ENCODE results near the gene POLE4.
A peak's percentile ranks its signal among the peaks of the same experiment; 100 is the strongest.

The POLE4 gene, protein sequence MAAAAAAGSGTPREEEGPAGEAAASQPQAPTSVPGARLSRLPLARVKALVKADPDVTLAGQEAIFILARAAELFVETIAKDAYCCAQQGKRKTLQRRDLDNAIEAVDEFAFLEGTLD

GRCh38 chr2:74958274-74959105 lies at the start of gene POLE4:
TSS of gene POLE4 (plus strand) at chr2:74958643. CDS start at chr2:74958680, 37 bp downstream.
- Mint-ChIP-seq H3K4me1 (peaks cover 18 to 57% of the 10 kb centered on the region in 2 donors), H3K36me3 (peaks cover 20 to 31% of the 10 kb centered on the region in 2 donors), H3K4me3 (peak within 1 kb of the TSS; percentile 82 to 85), H3K27ac (peak within 1 kb of the TSS; percentile 92), H3K27me3 (no peaks in the 10 kb centered on the region), H3K9me3 (peaks cover under 1 to 3% of the 10 kb centered on the region in 2 donors)
- DNase-seq (peak; percentile 91), ATAC-seq (replicated peaks) (peak; percentile 92 to 95)

GRCh38 chr2:74908748-74909444 lies 49.5 kb upstream of the POLE4 start:
- Mint-ChIP-seq H3K27ac (no peak overlapping the region), H3K4me3 (no peak overlapping the region), H3K27me3 (peaks cover 32 to 49% of the 10 kb centered on the region in 2 donors), H3K9me3 (no peaks in the 10 kb centered on the region), H3K36me3 (peaks cover 0 to 4% of the 10 kb centered on the region in 2 donors), H3K4me1 (peaks cover 0 to 9% of the 10 kb centered on the region in 2 donors)
- no peak for DNase-seq
- no peak for ATAC-seq (replicated peaks)

- Mint-ChIP-seq H3K9me3 (no peaks in the 10 kb centered on the region), H3K27ac (no peak overlapping the region), H3K27me3 (peaks cover 43 to 62% of the 10 kb centered on the region in 2 donors)
Observed at GRCh38 chr2:74910245-74910644, 48.2 kb upstream of the POLE4 start.

DNA sequence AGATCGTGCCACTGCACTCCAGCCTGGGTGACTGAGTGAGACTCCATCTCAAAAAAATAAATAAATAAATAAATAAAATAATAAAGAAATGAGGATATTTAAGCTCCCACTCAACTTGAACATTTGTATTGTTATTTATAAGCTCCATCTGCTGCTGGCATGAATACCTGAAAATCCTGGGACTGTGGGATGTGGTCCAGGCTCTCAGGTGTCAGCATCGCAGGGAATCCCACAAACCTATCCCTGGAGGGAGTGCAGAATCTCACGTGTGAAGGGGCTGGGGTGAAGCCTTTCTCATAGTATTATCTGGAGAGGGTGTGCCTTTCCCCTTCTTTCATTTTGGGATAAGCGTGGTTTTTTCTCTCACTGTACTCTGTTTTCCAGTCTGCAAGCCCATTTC lies 47.4 kb upstream of the POLE4 start:
- H3K27ac Mint-ChIP-seq = no peak overlapping the region
- H3K9me3 Mint-ChIP-seq = no peaks in the 10 kb centered on the region
- H3K4me1 Mint-ChIP-seq = peaks cover 0 to 9% of the 10 kb centered on the region in 2 donors
- peaks cover 44 to 62% of the 10 kb centered on the region in 2 donors for H3K27me3 Mint-ChIP-seq
- peaks cover 0 to 2% of the 10 kb centered on the region in 2 donors for H3K36me3 Mint-ChIP-seq
- ATAC-seq (replicated peaks) = no peak
- DNase-seq = no peak
- no peak overlapping the region for H3K4me3 Mint-ChIP-seq

More at GRCh38 chr2:74910245-74910644, 48.2 kb upstream of the POLE4 start:
- H3K4me1 Mint-ChIP-seq = peaks cover 0 to 9% of the 10 kb centered on the region in 2 donors
- peaks cover 0 to 4% of the 10 kb centered on the region in 2 donors for H3K36me3 Mint-ChIP-seq
- H3K4me3 Mint-ChIP-seq = no peak overlapping the region
- ATAC-seq (replicated peaks) (no peak), DNase-seq (no peak)

DNA sequence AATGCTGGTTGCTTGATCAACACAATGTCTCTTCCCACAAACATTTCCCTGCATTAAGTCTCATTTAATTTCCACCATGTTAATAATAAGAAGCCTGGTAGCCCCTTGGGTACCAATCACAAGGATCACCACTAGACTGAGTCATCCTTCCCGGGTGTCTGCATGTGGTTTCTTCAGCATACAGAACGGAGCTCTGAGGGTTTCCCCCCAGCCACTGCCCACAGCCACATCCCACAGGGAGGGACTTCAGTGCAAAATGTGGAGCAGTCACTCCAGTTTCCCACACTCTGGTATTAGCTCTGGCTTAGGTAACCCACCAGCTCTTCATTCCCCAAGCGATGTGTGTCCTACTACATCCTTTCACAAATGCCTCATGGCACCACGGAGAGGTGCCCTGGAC lies 42.7 kb upstream of the POLE4 start:
- no peak overlapping the region for H3K27ac Mint-ChIP-seq
- no peak for DNase-seq
- peak; percentile 58 to 78 for ATAC-seq (replicated peaks)
- no peaks in the 10 kb centered on the region for H3K36me3 Mint-ChIP-seq
- H3K4me1 Mint-ChIP-seq = peaks cover 1 to 8% of the 10 kb centered on the region in 2 donors
- peaks cover 39 to 51% of the 10 kb centered on the region in 2 donors for H3K27me3 Mint-ChIP-seq
- H3K9me3 Mint-ChIP-seq = no peaks in the 10 kb centered on the region
- no peak overlapping the region for H3K4me3 Mint-ChIP-seq

- ATAC-seq (replicated peaks) (no peak), DNase-seq (no peak)
- Mint-ChIP-seq H3K27ac (no peak overlapping the region), H3K36me3 (no peaks in the 10 kb centered on the region), H3K9me3 (no peaks in the 10 kb centered on the region), H3K4me1 (peaks cover 1 to 8% of the 10 kb centered on the region in 2 donors), H3K4me3 (no peak overlapping the region), H3K27me3 (peaks cover 39 to 53% of the 10 kb centered on the region in 2 donors)
Observed at GRCh38 chr2:74916394-74916793, 42.0 kb upstream of the POLE4 start.

DNA sequence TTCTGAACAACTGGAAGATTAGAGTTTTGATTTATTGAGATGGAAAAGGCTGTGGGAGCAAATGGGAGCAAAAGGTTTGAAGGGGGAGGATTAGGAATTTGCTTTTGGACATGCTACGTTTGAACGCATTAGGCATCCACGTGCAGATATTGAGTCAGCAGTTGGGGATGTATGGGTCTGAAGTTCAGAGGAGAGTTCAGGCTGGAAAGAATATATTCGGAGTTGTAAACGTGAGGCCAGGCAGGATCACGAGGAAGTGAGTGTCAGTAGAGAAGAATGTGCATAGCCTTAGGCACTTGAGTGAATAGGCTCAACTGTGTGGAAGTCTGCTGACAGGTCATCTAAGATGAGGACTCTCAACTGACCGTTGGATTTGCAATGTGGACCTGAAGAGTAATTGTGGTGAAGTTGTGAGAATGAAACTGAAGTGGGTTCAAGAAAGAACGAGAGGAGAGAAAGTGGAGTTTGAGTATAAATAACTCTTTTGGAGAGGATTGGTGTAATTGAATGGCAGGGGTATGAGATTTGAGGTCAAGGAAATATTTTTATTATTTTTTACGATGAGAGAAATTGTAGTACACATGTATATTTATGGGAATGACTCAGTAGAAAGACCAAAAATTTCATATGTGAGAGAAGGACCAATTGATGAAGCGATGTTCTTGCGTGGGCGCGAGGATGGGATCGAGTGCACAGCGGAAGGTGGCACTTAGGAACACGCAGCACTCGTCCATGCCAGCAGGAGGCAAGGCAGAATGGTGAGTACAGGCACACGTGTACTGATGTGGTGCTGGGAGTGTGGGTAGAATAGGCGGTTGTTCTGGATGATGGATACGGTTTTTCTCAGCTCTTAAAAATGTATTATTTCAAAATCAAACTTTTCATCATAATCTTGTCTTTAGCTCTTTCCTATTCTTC lies 40.5 kb upstream of the POLE4 start:
- DNase-seq (no peak), ATAC-seq (replicated peaks) (no peak)
- Mint-ChIP-seq H3K27ac (no peak overlapping the region), H3K36me3 (no peaks in the 10 kb centered on the region), H3K4me3 (no peak overlapping the region), H3K9me3 (no peaks in the 10 kb centered on the region), H3K27me3 (peaks cover 31 to 46% of the 10 kb centered on the region in 2 donors), H3K4me1 (peaks cover 1 to 8% of the 10 kb centered on the region in 2 donors)

- Mint-ChIP-seq H3K9me3 (no peaks in the 10 kb centered on the region), H3K27me3 (peaks cover 20 to 36% of the 10 kb centered on the region in 2 donors), H3K36me3 (no peaks in the 10 kb centered on the region), H3K27ac (no peak overlapping the region), H3K4me3 (peak overlapping the region; percentile 8 to 45), H3K4me1 (peaks cover 1 to 8% of the 10 kb centered on the region in 2 donors)
- peak; percentile 70 to 74 for ATAC-seq (replicated peaks)
- peak; percentile 49 for DNase-seq
Observed at GRCh38 chr2:74919827-74920226, 38.6 kb upstream of the POLE4 start.

DNA sequence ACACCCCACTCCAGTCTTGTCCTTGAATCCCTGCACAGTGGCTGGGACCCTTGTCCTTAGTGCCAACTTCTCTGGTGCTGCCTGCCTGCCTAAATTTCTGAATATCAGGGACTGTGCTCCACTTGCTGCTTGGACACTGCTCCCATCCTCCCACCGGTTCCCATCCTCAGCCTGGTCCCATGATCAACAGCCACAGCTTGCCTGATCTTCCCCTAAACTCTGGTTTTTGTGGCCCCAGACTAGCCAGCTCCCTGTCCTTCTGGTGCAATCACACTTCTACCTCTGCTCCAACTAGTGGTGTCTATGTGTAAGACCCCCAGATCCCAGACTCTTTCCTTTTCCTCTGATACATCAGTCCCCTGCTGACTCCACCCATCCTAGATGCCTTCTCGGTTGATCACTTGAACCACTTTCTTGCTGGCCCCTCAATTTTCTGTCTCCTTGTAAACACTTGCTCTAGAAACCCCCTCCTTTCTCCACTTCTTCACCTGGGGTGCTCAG lies 37.2 kb upstream of the POLE4 start:
- ATAC-seq (replicated peaks) = no peak
- no peak overlapping the region for H3K27ac Mint-ChIP-seq

DNA sequence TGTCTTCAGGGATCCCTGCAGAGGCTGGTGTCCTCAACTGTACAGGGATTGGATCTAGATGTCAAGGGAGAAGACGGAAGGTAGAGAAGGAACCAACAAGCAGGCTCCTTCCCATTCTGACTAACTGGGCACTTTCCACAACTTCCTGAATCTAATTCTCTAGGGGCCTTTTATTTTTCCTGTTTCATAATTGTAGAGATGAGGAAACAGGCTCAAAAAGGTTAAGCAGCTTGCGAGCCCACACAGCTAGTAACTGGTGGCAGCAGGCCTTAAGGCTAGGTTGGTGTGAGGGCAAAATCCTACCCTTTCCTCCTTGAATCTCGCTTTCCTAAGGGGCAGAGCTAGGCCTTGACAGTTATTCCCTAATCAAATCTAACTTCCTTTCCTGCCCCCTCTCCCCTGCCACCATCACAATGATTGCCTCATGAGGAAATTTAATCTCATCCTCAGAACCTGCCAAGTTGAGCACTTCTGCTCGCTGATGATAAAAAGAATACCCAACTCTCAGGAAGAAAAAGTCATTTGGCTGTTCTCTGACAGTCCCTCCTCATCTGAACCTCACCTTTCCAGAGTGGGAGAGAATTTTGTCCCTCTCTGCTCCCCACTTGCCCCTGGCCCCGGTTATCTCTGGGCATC lies 35.7 kb upstream of the POLE4 start:
- H3K4me1 Mint-ChIP-seq = peaks cover 1 to 8% of the 10 kb centered on the region in 2 donors
- peaks cover 6 to 17% of the 10 kb centered on the region in 2 donors for H3K27me3 Mint-ChIP-seq

More for the DNA sequence above, 37.2 kb upstream of the POLE4 start:
- peaks cover 15 to 27% of the 10 kb centered on the region in 2 donors for H3K27me3 Mint-ChIP-seq
- H3K9me3 Mint-ChIP-seq = no peaks in the 10 kb centered on the region
- peaks cover 1 to 8% of the 10 kb centered on the region in 2 donors for H3K4me1 Mint-ChIP-seq
- no peaks in the 10 kb centered on the region for H3K36me3 Mint-ChIP-seq
- no peak for DNase-seq
- H3K4me3 Mint-ChIP-seq = no peak overlapping the region

DNA sequence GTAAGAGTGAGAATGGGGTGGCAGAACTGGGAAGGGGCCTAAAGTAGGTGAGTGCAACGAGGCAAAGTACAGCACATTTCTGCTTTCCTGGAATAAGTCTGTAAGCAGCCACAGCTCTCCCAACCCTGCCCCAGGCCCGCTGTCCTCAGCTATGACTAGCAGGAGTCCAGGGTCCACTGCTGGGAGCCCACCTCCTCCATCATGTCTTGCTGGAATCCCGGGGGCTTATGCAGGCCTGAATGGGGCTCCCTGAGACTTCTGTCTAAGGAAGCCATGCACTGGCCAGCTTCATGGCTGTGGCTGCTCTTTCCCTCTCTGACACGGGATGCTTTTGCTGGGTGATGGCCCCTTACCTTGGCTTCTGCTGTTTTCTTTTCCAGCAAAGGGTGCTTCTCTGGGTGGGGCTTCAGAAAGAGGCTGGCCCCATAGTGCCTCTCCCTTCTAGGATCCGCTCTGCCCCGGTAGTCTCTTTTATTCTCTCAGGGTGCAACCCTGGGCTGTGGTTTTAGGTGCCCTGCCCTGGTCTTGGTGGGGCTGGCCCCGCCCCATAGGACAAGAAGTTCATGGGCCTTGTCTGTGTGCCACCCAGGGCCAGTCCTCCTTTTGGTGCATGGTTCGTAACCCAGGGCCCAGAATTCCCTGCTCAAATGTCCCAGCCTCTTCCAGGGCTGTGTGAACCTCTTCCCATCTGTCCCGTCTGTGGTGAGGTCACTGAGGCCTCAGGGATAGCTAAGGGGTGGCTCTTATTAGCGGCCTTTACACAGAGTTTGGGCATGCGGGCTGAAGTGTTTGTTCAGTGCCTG lies 33.8 kb upstream of the POLE4 start:
- Mint-ChIP-seq H3K36me3 (peaks cover 0 to 9% of the 10 kb centered on the region in 2 donors), H3K9me3 (no peaks in the 10 kb centered on the region), H3K4me3 (no peak overlapping the region), H3K27ac (no peak overlapping the region), H3K4me1 (peaks cover 0 to 4% of the 10 kb centered on the region in 2 donors), H3K27me3 (peaks cover 7 to 11% of the 10 kb centered on the region in 2 donors)
- DNase-seq (no peak), ATAC-seq (replicated peaks) (no peak)

More for the DNA sequence above, 35.7 kb upstream of the POLE4 start:
- no peak for ATAC-seq (replicated peaks)
- Mint-ChIP-seq H3K4me3 (no peak overlapping the region), H3K27ac (no peak overlapping the region), H3K9me3 (no peaks in the 10 kb centered on the region), H3K36me3 (peaks cover 0 to 3% of the 10 kb centered on the region in 2 donors)
- no peak for DNase-seq

GRCh38 chr2:74925361-74925786 lies 33.1 kb upstream of the POLE4 start:
- Mint-ChIP-seq H3K9me3 (no peaks in the 10 kb centered on the region), H3K36me3 (peaks cover 0 to 9% of the 10 kb centered on the region in 2 donors), H3K4me1 (no peaks in the 10 kb centered on the region), H3K4me3 (no peak overlapping the region), H3K27ac (no peak overlapping the region), H3K27me3 (peaks cover 8 to 10% of the 10 kb centered on the region in 2 donors)
- ATAC-seq (replicated peaks) (no peak), DNase-seq (no peak)

All from stimulated activated naive B cell treated with anti-CD40 and anti-IgM and Interleukin-4, amounts not matched to agents 10 μg/mL and 1 μg/mL and 100 μg/mL, for 72 hours (primary cell).